GM19240 (cell line): Measurements from ENCODE around the gene RHOJ.
"Not testable (repeated sequence)": the region's sequence is repeated elsewhere in the genome, so short reads cannot be mapped to it uniquely, and the experiment has no call there.

ENCODE experiments used
- DNase-seq: peaks from one replicate; pipeline ENCODE4 v3.0.0; 2011; ENCODE audit warnings: low spot score; ENCODE audit not compliant: insufficient read length

The RHOJ gene

DNA sequence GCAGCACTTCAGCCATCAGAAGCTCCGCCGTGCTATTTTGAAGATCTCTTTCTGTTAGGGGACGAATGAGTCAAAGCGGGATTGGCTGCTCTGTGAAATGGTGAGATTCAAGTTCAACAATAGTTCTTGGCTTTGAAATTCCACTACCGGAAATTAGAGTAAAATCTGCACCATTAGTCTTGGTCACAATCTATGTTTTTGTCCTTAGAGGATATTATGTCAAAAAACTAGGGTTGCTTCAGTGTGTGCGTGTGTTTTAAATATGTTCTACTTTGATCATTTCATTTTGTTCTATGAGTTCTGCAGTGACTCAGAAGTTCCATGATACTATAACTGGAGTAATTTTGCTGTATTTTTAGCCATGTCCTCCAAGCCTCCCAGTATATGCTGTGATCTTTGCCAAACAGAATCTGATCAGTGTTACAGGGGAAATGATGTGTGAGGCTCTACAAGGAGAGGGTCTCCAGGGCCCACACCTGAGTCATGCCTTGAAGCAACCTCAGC is 91.9 kb downstream of the RHOJ start:
- no peak for DNase-seq

DNA sequence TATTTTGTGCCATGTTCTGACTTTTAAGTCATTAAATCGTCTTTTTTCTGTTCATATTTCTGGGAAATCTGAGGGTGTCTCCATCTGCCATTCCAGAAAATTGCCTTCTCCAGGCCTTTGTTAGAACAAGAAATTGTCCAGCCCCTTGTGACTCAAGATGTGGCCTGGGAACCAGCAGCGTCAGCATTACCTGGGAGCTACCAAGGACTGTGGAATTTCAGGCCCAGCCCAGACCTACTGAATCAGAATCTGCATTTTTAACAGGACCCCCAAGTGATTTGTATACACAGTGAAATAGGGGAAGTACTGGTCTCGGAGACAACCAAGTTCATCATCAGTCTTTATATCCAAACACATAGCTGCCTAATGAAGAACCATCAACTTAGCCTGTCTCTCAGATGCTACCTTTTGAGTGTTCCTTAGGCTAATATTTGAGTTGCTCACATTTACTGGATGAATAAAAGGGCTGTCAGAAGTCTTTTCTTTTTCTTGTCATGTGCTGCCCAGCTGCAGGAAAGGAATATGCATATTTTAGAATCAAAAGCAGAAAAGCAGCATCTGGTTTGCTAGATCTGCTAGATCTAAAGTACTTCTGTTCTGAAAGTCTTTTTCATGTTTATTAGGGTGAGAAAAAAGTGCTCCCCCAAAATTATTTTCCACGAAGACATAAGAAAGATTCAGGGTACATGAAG is 93.3 kb downstream of the RHOJ start:
- no peak for DNase-seq

DNA sequence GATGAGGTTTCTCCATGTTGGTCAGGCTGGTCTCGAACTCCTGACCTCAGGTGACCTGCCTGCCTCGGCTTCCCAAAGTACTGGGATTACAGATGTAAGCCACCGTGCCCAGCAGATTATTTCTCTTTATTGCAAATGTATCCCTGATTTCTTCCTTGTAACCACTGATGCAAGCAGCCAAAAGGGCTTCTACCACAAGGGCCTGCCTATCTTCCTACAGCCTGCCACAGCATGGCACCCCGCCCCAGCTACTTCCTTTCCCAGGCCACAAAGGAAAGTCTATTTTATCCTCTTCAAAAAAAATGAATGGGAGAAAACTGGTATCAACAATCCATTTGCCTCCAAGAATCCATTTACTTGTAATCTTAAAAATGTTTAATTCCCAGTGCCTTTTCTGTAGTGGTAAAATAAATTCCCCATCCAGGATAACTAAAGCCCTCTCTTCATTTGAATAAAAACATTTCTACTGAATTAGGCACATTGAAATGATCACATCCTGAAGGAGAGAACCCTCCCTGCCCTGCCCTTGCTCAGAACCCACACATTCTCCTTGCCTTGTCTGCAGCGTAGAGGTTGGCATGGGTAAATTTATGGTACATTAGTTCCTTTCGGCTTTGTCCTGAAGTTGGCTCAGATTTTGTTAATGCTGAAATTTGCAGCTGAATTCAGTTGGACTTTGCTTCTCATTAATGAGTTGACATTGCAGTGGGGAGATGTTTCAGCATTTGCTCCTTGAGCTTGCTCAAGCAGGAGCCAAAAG is 95.3 kb downstream of the RHOJ start:
- no peak for DNase-seq

DNA sequence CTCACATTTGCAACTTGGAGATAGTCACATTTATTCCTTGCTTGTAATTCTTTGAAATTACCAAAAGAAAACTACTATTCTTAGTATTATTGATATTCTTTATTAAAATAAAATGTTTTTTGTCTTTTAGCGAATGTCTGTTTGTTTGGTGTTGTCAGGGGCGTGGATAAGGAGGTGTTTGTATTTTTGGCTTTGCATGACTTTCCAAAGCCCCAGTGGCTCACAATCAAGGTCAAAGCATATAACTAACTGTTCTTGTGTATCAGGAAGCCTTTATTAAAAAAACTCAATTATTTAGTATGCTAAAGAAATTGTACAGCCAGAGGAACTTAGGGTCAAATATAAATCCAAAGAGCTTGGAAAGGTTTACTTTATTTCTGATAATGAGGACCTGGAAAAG is 96.6 kb downstream of the RHOJ start:
- no peak for DNase-seq

DNA sequence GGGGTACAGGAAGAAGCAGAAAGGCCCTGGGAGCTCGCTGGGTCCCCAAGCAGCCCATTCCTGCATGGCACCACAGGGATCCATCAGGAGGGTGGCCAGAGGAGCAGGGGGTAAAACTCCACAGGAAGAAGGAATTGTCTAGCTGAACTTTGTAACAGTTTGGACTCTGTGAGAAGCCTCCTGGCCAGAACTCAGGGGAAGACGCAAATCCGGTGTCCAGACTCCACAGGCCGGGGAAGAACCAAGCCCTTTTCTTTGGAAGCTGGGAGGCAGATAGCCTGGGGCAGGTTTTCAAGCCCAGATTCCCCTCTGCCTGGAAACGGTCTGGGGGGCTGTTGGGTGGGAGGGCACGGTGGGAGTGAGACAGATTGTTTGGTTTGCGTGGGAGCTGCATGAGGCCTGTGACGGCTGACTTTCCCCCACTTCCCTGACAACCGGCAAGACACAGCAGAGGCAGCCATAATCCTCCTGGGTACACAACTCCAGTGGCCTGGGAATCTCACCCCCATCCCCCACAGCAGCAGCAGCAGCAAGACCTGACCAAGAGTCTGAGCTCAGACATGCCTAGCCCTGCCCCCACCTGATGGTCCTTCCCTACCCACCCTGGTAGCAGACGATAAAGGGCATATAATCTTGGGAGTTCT is 97.8 kb downstream of the RHOJ start:
- no peak for DNase-seq

DNA sequence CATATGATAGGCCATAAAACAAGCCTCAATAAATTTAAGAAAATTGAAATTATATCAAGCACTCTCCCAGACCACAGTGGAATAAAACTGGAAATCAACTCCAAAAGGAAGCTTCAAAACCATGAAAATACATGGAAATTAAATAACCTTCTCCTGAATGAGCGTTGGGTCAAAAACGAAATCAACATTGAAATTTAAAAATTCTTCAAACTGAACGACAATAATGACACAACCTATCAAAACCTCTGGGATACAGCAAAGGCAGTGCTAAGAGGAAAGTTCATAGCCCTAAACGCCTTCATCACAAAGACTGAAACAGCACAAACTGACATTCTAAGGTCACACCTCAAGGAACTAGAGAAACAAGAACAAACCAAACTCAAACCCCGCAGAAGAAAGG is 100.2 kb downstream of the RHOJ start:
- DNase-seq, result not testable (repeated sequence)

DNA sequence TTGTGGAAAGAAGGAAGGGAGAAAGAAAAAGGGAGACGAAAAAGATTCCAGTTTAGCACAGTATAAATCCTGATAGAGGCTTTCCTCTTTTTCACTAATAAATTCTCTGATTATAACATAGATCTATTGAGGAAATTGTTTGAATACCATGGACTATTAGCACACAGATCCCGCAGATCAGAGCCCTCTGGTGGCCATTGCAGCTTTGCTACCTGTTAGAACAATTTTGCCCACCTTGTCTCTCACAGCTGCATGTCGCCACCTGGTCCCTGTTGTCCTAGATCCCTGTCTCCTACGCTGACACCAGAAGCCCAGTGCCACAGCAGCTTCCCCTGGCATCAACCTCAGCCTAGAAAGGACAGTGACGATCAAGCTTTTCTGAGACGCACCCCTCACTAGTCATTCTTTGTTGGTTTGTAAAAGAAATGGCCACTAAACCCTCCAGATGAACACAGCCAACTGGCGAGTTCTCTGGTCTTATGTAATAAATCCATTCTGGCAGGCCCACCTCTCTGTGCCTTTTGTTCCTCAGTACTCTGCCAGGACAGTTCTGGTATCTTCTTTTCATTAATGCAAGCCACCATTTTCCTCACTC is 104.6 kb downstream of the RHOJ start:
- no peak for DNase-seq

DNA sequence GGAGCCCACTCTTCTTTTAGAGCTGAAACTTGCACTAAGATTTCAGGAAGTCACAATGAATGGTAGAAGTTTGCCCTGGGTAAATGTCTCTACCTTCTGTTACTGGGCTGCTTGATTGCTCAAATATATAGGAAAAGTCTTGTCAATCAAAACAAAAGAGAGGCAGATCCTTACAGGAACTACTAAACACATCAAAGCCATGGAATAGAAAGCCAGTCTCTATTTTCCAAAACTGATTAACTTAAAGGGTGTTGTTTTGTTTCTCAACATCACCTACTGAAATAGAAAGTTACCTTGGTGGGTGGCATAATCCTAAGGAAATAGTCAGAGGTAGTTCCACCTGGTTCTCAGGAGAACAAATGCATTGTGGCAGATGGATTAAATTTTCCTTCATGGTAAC is 114.6 kb downstream of the RHOJ start, which contains the start of gene GPHB5:
Gene GPHB5 (minus strand): TSS at position 101 of the 400 bp plus-strand sequence. CDS start 1,086 bp downstream, outside the sequence.
- no peak for DNase-seq

DNA sequence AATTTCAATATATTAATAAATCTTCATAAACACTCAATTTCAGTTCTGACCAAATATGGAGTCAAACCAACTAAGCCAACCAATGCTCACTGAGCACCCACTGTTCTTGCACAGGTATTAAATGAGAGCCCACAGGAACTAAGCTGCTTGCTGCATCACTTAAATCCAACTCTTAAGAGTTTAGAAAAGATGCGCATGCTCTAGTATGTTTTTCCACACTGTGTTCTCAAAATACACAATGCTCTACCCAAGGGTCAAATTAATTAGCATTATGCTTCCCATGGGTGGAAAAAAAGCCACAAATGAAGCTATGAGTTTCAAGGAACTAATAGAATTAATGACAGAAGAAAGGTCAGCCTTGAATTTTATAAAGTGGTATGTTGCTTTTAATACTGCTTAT is 118.2 kb downstream of the RHOJ start:
- no peak for DNase-seq

DNA sequence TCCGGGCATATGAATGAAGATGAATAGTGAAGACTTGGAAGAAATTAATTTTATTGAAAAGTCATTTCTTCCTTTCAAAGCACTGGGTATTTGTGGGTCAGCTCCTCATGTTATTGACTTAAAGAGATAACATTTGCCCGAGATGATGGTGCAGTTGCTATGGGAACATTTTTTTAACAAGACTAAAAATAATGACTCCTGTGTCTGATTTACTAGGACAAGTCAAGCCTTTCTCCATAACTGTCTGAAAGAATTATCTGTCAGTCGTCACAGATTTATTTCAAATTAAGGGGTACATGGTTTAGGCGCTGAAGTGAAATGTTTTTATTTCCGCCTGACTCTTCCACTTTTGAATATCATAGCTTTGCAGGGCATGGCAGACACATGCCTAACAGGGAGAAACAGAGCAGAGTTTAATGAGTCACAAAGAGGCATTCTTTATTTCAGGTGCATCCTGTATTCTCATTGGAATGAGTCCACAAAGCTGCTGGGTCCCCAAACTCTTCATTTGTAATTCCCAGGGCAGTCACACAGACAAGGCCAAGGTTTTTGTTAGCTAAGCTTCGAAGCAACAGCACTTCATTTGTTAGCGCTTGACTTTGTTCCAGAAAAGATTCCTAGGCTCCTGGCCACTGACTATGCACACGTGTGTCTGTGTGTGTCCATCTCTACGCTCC is 118.8 kb downstream of the RHOJ start:
- DNase-seq, result no peak

DNA sequence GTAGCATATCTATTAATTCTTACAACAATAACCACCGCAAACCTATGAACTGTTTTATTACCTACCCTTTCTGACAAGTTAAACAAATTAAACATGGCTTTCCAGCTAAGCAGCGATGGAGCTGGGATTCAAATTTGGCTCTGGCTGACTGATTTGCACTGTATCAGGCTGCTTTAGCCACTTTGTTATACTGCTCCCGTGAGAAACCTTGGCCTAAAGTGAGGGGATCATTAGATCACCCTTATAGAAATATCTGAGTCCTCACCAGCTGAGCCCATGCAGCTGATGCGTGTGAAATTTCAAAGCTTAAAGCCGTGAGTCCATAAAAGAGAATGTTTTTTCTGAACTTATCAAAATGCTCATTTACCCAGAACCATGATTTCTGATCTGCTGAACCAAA is 122.6 kb downstream of the RHOJ start:
- DNase-seq, result no peak

DNA sequence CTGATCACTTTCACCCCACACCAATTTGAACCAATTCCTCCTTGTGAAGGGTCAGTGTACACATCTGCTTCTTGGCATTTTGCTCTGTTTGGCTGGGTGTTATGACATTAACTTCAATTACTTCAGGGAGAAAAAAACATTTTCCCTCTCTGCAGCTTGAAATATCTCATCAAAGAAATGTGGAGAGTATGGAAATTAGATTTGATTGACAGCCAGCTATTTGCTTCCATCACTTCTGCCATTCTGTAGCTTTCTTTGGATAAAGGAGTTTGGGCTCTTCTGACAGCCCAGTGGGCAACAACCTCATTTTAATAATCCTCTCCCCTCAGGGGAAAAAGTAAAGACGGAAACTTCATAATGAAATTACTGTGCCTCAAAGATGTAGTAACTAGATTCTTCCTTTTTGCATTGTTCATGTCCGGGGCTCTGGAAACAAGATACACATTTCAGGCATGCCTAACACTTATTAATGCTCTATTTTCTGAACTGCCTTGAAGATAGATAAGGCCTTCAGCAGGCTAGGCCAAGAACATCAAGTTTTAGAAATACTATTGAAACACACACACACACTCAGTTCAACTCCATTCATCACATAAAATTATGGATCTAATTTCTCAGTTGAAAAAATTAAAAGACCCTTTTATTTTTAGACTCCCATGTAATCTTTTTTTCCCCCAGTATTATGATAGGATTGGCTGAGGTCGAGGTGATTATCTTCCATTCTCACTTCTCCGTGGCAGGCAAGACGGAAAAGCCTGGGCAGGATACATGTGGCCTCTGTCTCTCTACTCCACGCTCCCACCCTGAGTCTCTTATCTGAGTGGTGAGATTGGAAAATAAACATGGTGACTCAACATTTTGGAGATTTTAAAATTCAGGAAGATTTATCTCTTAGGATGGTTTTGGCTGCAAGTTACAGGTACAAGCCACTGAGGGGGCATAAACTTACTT is 124.8 kb downstream of the RHOJ start:
- DNase-seq, result no peak

DNA sequence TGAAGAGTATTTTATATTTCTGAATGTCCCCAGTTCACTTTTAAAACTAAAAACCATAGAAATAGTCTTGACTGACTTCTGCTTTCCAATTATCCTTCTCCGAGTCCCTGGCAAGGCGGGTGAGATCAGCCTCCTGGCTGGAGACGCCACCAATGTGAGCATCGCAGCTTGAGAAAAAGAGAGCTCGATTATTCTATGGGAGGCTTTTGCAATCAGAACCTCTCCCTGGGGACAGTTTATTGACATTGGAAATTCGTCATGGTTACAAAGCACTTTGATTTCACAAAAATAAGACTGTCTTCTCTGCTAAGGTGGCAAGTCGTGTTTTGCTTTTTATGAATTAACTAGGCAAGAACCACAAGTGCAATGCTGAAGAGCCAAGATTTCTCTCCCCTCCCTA is 138.1 kb downstream of the RHOJ start:
- no peak for DNase-seq
